B cell (primary cell): ENCODE results near the gene WNK1. TPM values are rescaled to one million over a fixed set of nuclear protein-coding genes. Genes with fewer than 3 reads are reported as not detected.

Experiments
- ATAC-seq: fragments of 200-7000 bp; cut with Tn5 transposase; one replicate; pipeline ENCODE4 v1.10.0; 2021; ENCODE audit warnings: low read depth, mild to moderate bottlenecking, moderate number of reproducible peaks, moderate library complexity
- CTCF ChIA-PET: fragments of 350-600 bp; sonication (Branson Sonifier 250); formaldehyde crosslinking; loops from one replicate; lab custom pipeline; 2021; ENCODE audit warnings: antibody characterized with exemption, inconsistent platforms; lab: Charles Lee
- POLR2A ChIA-PET: fragments of 350-600 bp; sonication (Branson Sonifier 250); formaldehyde crosslinking; loops from one replicate; lab custom pipeline; 2021; ENCODE audit warnings: antibody characterized with exemption; lab: Charles Lee
- DNase-seq: peaks from one replicate; pipeline ENCODE4 v3.0.0; 2013
- H2AFZ ChIP-seq: 2 replicates; pipeline ENCODE4 v1.6.1; 2012; ENCODE audit warnings: mild to moderate bottlenecking, low read depth, low read length; ENCODE audit not compliant: insufficient read depth, poor library complexity, severe bottlenecking
- H3K27ac ChIP-seq, 2 donors: 1 replicate in 1 of 2; 2 replicates in 1 of 2; pipeline ENCODE4 v1.5.1; 2012 to 2013; ENCODE audit warnings: low read length in 2 of 2, mild to moderate bottlenecking in 2 of 2, moderate library complexity in 1 of 2
- H3K27me3 ChIP-seq, 4 experiments: fragments of 200-600 bp in 1 of 4; sonication (generic) in 1 of 4; replicated peaks in 1 of 4; 1 replicate in 2 of 4; 2 replicates in 2 of 4; pipeline versions ENCODE4 v1.6.1 to v1.7.0; 2013 to 2016; ENCODE audit warnings: low read length in 3 of 4, mild to moderate bottlenecking in 2 of 4, mixed read lengths in 1 of 4, moderate library complexity in 1 of 4; ENCODE audit not compliant: insufficient read depth in 4 of 4, control insufficient read depth in 3 of 4; ENCODE audit errors: control extremely low read depth in 1 of 4
- H3K36me3 ChIP-seq, 2 experiments: replicated peaks in 1 of 2; 1 replicate in 1 of 2; 2 replicates in 1 of 2; pipeline versions ENCODE4 v1.6.1 to v1.7.1; 2013; ENCODE audit warnings: low read length in 1 of 2; ENCODE audit not compliant: insufficient read depth in 2 of 2, control insufficient read depth in 1 of 2; ENCODE audit errors: control extremely low read depth in 1 of 2, extremely low read depth in 1 of 2
- H3K4me1 ChIP-seq, 2 donors: fragments of 200-600 bp in 1 of 2; sonication (generic) in 1 of 2; 1 replicate in 1 of 2; 2 replicates in 1 of 2; pipeline versions ENCODE4 v1.5.1 to v1.6.1; 2013 to 2017; ENCODE audit warnings: low read length in 2 of 2; ENCODE audit not compliant: control insufficient read depth in 2 of 2, insufficient read depth in 2 of 2
- H3K4me2 ChIP-seq: replicated peaks from 2 replicates; pipeline ENCODE3; 2012; ENCODE audit warnings: mild to moderate bottlenecking, low read depth, low read length; ENCODE audit not compliant: poor library complexity, severe bottlenecking
- H3K4me3 ChIP-seq, 5 experiments: fragments of 200-600 bp in 1 of 5; sonication (generic) in 1 of 5; 1 replicate in 3 of 5; 2 replicates in 2 of 5; pipeline versions ENCODE4 v1.5.1 to v1.7.0; 2011 to 2016; ENCODE audit warnings: low read length in 4 of 5, mild to moderate bottlenecking in 4 of 5, low read depth in 2 of 5, control low read depth in 1 of 5, moderate library complexity in 1 of 5; ENCODE audit not compliant: insufficient read depth in 1 of 5; ENCODE audit errors: control extremely low read depth in 1 of 5, extremely low read depth in 1 of 5
- H3K79me2 ChIP-seq: fragments of 200-600 bp; sonication (generic); one replicate; pipeline ENCODE4 v1.6.0; 2016; ENCODE audit warnings: low read length; ENCODE audit not compliant: control insufficient read depth, insufficient read depth
- H3K9ac ChIP-seq: fragments of 200-600 bp; sonication (generic); 2 replicates; pipeline ENCODE4 v1.6.1; 2017; ENCODE audit warnings: mild to moderate bottlenecking, low read length, moderate library complexity
- H3K9me3 ChIP-seq, 3 donors: one replicate each; pipeline versions ENCODE4 v1.6.1 to v1.7.1; 2013; ENCODE audit warnings: low read length in 2 of 3; ENCODE audit not compliant: control insufficient read depth in 2 of 3, insufficient read depth in 1 of 3; ENCODE audit errors: control extremely low read depth in 1 of 3
- H4K20me1 ChIP-seq: 2 replicates; pipeline ENCODE4 v1.6.0; 2012; ENCODE audit warnings: mild to moderate bottlenecking, low read length; ENCODE audit not compliant: insufficient read depth, control insufficient read depth, poor library complexity, severe bottlenecking
- H3K27ac Mint-ChIP-seq: one replicate; pipeline ENCODE4 v1.8.0; 2021; ENCODE audit warnings: mixed read lengths
- H3K27me3 Mint-ChIP-seq: one replicate; pipeline ENCODE4 v1.8.0; 2021; ENCODE audit warnings: mixed read lengths
- H3K4me1 Mint-ChIP-seq: one replicate; pipeline ENCODE4 v1.8.0; 2021; ENCODE audit warnings: mixed read lengths
- H3K4me3 Mint-ChIP-seq: one replicate; pipeline ENCODE4 v1.8.0; 2021; ENCODE audit warnings: mixed read lengths
- H3K9me3 Mint-ChIP-seq: one replicate; pipeline ENCODE4 v1.8.0; 2022; ENCODE audit warnings: mixed read lengths; ENCODE audit not compliant: insufficient read depth
- EZH2 ChIP-seq: IDR thresholded peaks from 2 replicates; pipeline ENCODE4 v1.6.1; 2012; ENCODE audit warnings: borderline replicate concordance, low read depth, mild to moderate bottlenecking, moderate library complexity, low read length; ENCODE audit not compliant: insufficient read depth, poor library complexity, severe bottlenecking
- WGBS: methylation state at CpG from one replicate; pipeline ENCODE4 v1.1.5; 2013; ENCODE audit warnings: missing lambda C conversion rate; ENCODE audit not compliant: insufficient coverage; 5-methylcytosine and 5-hydroxymethylcytosine counted together
- intact Hi-C: fragments of 100-400 bp; cut with micrococcal nuclease; formaldehyde crosslinking; loops from one replicate; pipeline ENCODE4 v1.10.0; 2022
- polyA plus RNA-seq: library from polyadenylated mRNA; depleted of rRNA; stranded (reverse); fragments of >200 nt; gene quantifications from 2 replicates; pipeline ENCODE4 v1.2.3, GENCODE V29; 2012
- total RNA-seq, 2 donors: library from RNA; stranded (reverse); fragments of 120-200 nt in 1 of 2; gene quantifications; 1 replicate in 1 of 2; 2 replicates in 1 of 2; pipeline versions ENCODE4 v1.2.3 to v1.2.4, GENCODE V29; 2013 to 2022
- TF ChIP-seq, protein P1 (sequence below): fragments of 200-600 bp; IDR thresholded peaks from one replicate; pipeline ENCODE4 v1.8.0; 2022; ENCODE audit warnings: antibody characterized with exemption, mild to moderate bottlenecking

The WNK1 gene
- total and polyA plus RNA-seq, 2 donors (not counting 1 experiment from before 2014, with no cell fraction given): 43.9 to 188 TPM

DNA sequence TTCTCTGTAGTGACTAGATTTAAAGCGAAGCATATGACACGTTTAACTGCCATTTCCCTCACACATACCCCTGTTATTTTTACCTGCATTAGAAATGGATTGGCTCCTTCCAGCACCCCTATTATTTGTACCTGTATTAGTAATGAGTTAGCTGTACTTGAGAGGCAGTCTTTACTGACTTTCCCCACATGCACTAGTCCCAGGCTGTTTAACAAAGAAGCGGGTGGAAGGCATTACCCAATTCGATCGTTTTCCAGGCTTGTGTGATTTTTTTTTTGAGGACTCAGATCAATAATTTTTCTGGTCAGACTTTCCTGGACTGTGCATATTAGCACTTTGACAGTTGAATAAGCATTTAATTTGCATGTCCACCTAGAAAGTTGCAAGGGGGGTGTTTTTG, 150.7 kb downstream of the WNK1 start:
- Histone ChIP-seq H3K27ac (peak overlapping the region in 1 of 2 donors; percentile 9), H3K4me1 (peaks cover 0 to 8% of the 10 kb centered on the region in 2 donors), H2AFZ (no peak overlapping the region), H3K27me3 (no peaks in the 10 kb centered on the region), H3K36me3 (peaks cover 1 to 77% of the 10 kb centered on the region in 2 experiments), H3K79me2 (no peaks in the 10 kb centered on the region), H3K4me3 (no peak overlapping the region), H3K9ac (no peak overlapping the region), H3K9me3 (no peaks in the 10 kb centered on the region), H3K4me2 (no peak overlapping the region), H4K20me1 (peaks cover 5% of the 10 kb centered on the region)
- Mint-ChIP-seq H3K9me3 (no peaks in the 10 kb centered on the region), H3K4me1 (peaks cover 16% of the 10 kb centered on the region), H3K27me3 (no peaks in the 10 kb centered on the region), H3K27ac (no peak overlapping the region), H3K4me3 (no peak overlapping the region)
- ATAC-seq (no peak), DNase-seq (no peak)
- TF ChIP-seq, protein P1, sequence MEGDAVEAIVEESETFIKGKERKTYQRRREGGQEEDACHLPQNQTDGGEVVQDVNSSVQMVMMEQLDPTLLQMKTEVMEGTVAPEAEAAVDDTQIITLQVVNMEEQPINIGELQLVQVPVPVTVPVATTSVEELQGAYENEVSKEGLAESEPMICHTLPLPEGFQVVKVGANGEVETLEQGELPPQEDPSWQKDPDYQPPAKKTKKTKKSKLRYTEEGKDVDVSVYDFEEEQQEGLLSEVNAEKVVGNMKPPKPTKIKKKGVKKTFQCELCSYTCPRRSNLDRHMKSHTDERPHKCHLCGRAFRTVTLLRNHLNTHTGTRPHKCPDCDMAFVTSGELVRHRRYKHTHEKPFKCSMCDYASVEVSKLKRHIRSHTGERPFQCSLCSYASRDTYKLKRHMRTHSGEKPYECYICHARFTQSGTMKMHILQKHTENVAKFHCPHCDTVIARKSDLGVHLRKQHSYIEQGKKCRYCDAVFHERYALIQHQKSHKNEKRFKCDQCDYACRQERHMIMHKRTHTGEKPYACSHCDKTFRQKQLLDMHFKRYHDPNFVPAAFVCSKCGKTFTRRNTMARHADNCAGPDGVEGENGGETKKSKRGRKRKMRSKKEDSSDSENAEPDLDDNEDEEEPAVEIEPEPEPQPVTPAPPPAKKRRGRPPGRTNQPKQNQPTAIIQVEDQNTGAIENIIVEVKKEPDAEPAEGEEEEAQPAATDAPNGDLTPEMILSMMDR: no peak
- no peak for TF ChIP-seq EZH2
- POLR2A ChIA-PET: no interaction called here
- CTCF ChIA-PET: no interaction called here
- no CpG with 5 or more reads among the region's 5 CpGs for WGBS
- intact Hi-C loops: no loop called here

GRCh38 chr12:904010-904414, 151.6 kb downstream of the WNK1 start:
- Histone ChIP-seq H2AFZ (no peak overlapping the region), H3K4me1 (peaks cover 0 to 8% of the 10 kb centered on the region in 2 donors), H4K20me1 (peaks cover 5% of the 10 kb centered on the region), H3K27me3 (no peaks in the 10 kb centered on the region), H3K27ac (no peak overlapping the region), H3K9me3 (no peaks in the 10 kb centered on the region), H3K9ac (no peak overlapping the region), H3K4me2 (no peak overlapping the region), H3K4me3 (no peak overlapping the region), H3K36me3 (peaks cover 1 to 85% of the 10 kb centered on the region in 2 experiments), H3K79me2 (no peaks in the 10 kb centered on the region)
- ChIA-PET POLR2A (no interaction called here), CTCF (interaction anchor here (0.7 kb wide), 1 partner anchor 47 kb away, joined by 3 read pairs; no protein-coding TSS in a partner anchor)
- WGBS: 50% methylated on average over 2 of the region's 5 CpGs
- no peak for ATAC-seq
- no peak overlapping the region for H3K27ac Mint-ChIP-seq
- no peaks in the 10 kb centered on the region for H3K27me3 Mint-ChIP-seq
- TF ChIP-seq, protein P1: no peak
- no peak for TF ChIP-seq EZH2
- H3K4me1 Mint-ChIP-seq: peaks cover 16% of the 10 kb centered on the region
- DNase-seq: no peak
- intact Hi-C loops: no loop called here
- no peaks in the 10 kb centered on the region for H3K9me3 Mint-ChIP-seq
- no peak overlapping the region for H3K4me3 Mint-ChIP-seq
